IMR-90 (cell line): Measurements from ENCODE around the gene MRPL48. TPM values are rescaled to one million over a fixed set of nuclear protein-coding genes. Genes with fewer than 3 reads are reported as not detected.
"Not testable (repeated sequence)": the region's sequence is repeated elsewhere in the genome, so short reads cannot be mapped to it uniquely, and the experiment has no call there.

Source experiments
- ATAC-seq: fragments of 200-7000 bp; cut with Tn5 transposase; 2 replicates; pipeline ENCODE4 v1.9.1; 2020; ENCODE audit warnings: low read depth, mild to moderate bottlenecking, moderate library complexity
- BruUV-seq: library from RNA; stranded (reverse); fragments of 400-500 nt; replicated peaks from 2 replicates; lab custom pipeline; 2021; lab: Mats Ljungman, UMichigan
- CTCF ChIA-PET: fragments of 300-600 bp; formaldehyde crosslinking; extraction: SDS; loops from one replicate; lab custom pipeline; 2021; ENCODE audit warnings: antibody characterized with exemption; lab: Yijun Ruan, JAX
- POLR2A ChIA-PET: fragments of 300-600 bp; sonication (Branson Sonifier 250); formaldehyde crosslinking; loops from one replicate; lab custom pipeline; 2022; ENCODE audit warnings: antibody characterized with exemption; ENCODE audit not compliant: unreplicated experiment; lab: Charles Lee
- DNase-seq: peaks from one replicate; pipeline ENCODE4 v3.0.0; 2013
- H2AFZ ChIP-seq: replicated peaks from 2 replicates; pipeline ENCODE3; 2013; ENCODE audit warnings: low read length, mild to moderate bottlenecking; ENCODE audit not compliant: poor library complexity
- H2AK5ac ChIP-seq: 2 replicates; pipeline ENCODE4 v1.6.1; 2013; ENCODE audit warnings: low read depth, low read length, inconsistent platforms
- H2AK9ac ChIP-seq: replicated peaks from 2 replicates; pipeline ENCODE3; 2013; ENCODE audit warnings: mild to moderate bottlenecking, low read depth, low read length, moderate library complexity; ENCODE audit not compliant: poor library complexity
- H2BK120ac ChIP-seq: 2 replicates; pipeline ENCODE4 v1.6.1; 2013; ENCODE audit warnings: low read depth, low read length, inconsistent platforms
- H2BK15ac ChIP-seq: 3 replicates; pipeline ENCODE4 v1.6.1; 2013; ENCODE audit warnings: low read depth, low read length, inconsistent platforms
- H2BK20ac ChIP-seq: 2 replicates; pipeline ENCODE4 v1.6.1; 2013; ENCODE audit warnings: low read depth, mild to moderate bottlenecking, inconsistent platforms, low read length, moderate library complexity
- H2BK5ac ChIP-seq: 2 replicates; pipeline ENCODE4 v1.6.1; 2013; ENCODE audit warnings: mild to moderate bottlenecking, low read depth, low read length, inconsistent platforms; ENCODE audit not compliant: poor library complexity, severe bottlenecking
- H3K14ac ChIP-seq: replicated peaks from 2 replicates; pipeline ENCODE4 v1.6.1; 2013; ENCODE audit warnings: low read depth, low read length, inconsistent platforms
- H3K18ac ChIP-seq: 2 replicates; pipeline ENCODE4 v1.6.1; 2013; ENCODE audit warnings: low read depth, low read length, control low read depth
- H3K23ac ChIP-seq: 2 replicates; pipeline ENCODE4 v1.6.1; 2013; ENCODE audit warnings: low read depth, low read length, inconsistent platforms
- H3K27ac ChIP-seq: 2 replicates; pipeline ENCODE4 v1.5.1; 2013; ENCODE audit warnings: mild to moderate bottlenecking, control low read depth, low read length; ENCODE audit not compliant: insufficient read depth
- H3K27me3 ChIP-seq: 2 replicates; pipeline ENCODE4 v1.6.1; 2013; ENCODE audit warnings: low read length; ENCODE audit not compliant: control insufficient read depth, insufficient read depth
- H3K36me3 ChIP-seq: 2 replicates; pipeline ENCODE4 v1.6.1; 2013; ENCODE audit warnings: low read length, mixed read lengths; ENCODE audit not compliant: control insufficient read depth, insufficient read depth
- H3K4ac ChIP-seq: 2 replicates; pipeline ENCODE4 v1.6.1; 2013; ENCODE audit warnings: low read depth, low read length, inconsistent platforms
- H3K4me1 ChIP-seq: 2 replicates; pipeline ENCODE4 v1.6.1; 2013; ENCODE audit warnings: low read length, mixed read lengths; ENCODE audit not compliant: control insufficient read depth, insufficient read depth
- H3K4me2 ChIP-seq: 2 replicates; pipeline ENCODE4 v1.6.1; 2013; ENCODE audit warnings: low read depth, mild to moderate bottlenecking, control low read depth, low read length, moderate library complexity
- H3K4me3 ChIP-seq: 2 replicates; pipeline ENCODE4 v1.5.1; 2013; ENCODE audit warnings: low read depth, mild to moderate bottlenecking, control low read depth, low read length, moderate library complexity; ENCODE audit not compliant: insufficient read depth
- H3K56ac ChIP-seq: 2 replicates; pipeline ENCODE4 v1.6.1; 2013; ENCODE audit warnings: low read length, inconsistent platforms; ENCODE audit not compliant: insufficient read depth; ENCODE audit errors: extremely low read depth
- H3K79me1 ChIP-seq, 2 experiments: 2 replicates each; pipeline ENCODE4 v1.6.1; 2013; ENCODE audit warnings: low read length in 2 of 2, inconsistent platforms in 1 of 2, low read depth in 1 of 2
- H3K9ac ChIP-seq: 2 replicates; pipeline ENCODE4 v1.6.1; 2013; ENCODE audit warnings: low read depth, low read length, control low read depth
- H3K9me1 ChIP-seq: 2 replicates; pipeline ENCODE4 v1.6.1; 2013; ENCODE audit warnings: low read length, inconsistent platforms; ENCODE audit not compliant: insufficient read depth
- H3K9me3 ChIP-seq: 2 replicates; pipeline ENCODE4 v1.6.1; 2013; ENCODE audit warnings: low read length; ENCODE audit not compliant: control insufficient read depth, insufficient read depth
- H4K20me1 ChIP-seq: 2 replicates; pipeline ENCODE4 v1.6.1; 2013; ENCODE audit warnings: low read length, inconsistent platforms; ENCODE audit not compliant: insufficient read depth
- H4K5ac ChIP-seq: 2 replicates; pipeline ENCODE4 v1.6.1; 2013; ENCODE audit warnings: mild to moderate bottlenecking, low read depth, low read length, control low read depth
- H4K8ac ChIP-seq, 2 experiments: 2 replicates each; pipeline ENCODE4 v1.6.1; 2013; ENCODE audit warnings: low read depth in 2 of 2, low read length in 2 of 2, control low read depth in 1 of 2, inconsistent platforms in 1 of 2
- H4K91ac ChIP-seq: 2 replicates; pipeline ENCODE4 v1.6.1; 2013; ENCODE audit warnings: low read depth, low read length, inconsistent platforms; ENCODE audit not compliant: insufficient read depth
- CEBPB ChIP-seq: IDR thresholded peaks from 2 replicates; pipeline ENCODE4 v1.6.1; 2012; ENCODE audit warnings: low read depth, low read length, improper control_type of control experiment
- CHD1 ChIP-seq: IDR thresholded peaks from 2 replicates; pipeline ENCODE4 v1.6.1; 2012; ENCODE audit warnings: low read depth, low read length, improper control_type of control experiment
- MAFK ChIP-seq: IDR thresholded peaks from 2 replicates; pipeline ENCODE4 v1.6.1; 2012; ENCODE audit warnings: low read depth, low read length, improper control_type of control experiment
- MAZ ChIP-seq: IDR thresholded peaks from 2 replicates; pipeline ENCODE4 v1.6.1; 2012; ENCODE audit warnings: low read depth, mild to moderate bottlenecking, low read length, improper control_type of control experiment, moderate library complexity, borderline replicate concordance
- NFE2L2 ChIP-seq: fragments of 150-350 bp; IDR thresholded peaks from 2 replicates; pipeline ENCODE4 v1.6.1; 2016; ENCODE audit warnings: low read depth, mild to moderate bottlenecking, low read length
- RCOR1 ChIP-seq: IDR thresholded peaks from 2 replicates; pipeline ENCODE4 v1.6.1; 2012; ENCODE audit warnings: mild to moderate bottlenecking, low read length, improper control_type of control experiment; ENCODE audit not compliant: insufficient replicate concordance
- SMC3 ChIP-seq: fragments of 150-350 bp; IDR thresholded peaks from 2 replicates; pipeline ENCODE4 v1.6.1; 2016; ENCODE audit warnings: low read depth, mild to moderate bottlenecking, antibody characterized with exemption, low read length, moderate library complexity
- WGBS, 2 experiments: methylation state at CpG; one replicate each; pipeline versions ENCODE4 v1.1.5 to v1.1.7; 2013; ENCODE audit warnings: missing lambda C conversion rate in 2 of 2; ENCODE audit not compliant: insufficient read length in 1 of 2; ENCODE audit errors: extremely low coverage in 2 of 2; 5-methylcytosine and 5-hydroxymethylcytosine counted together
- dilution Hi-C: fragments of 300-500 bp; cut with HindIII; formaldehyde crosslinking; loops from one replicate; pipeline ENCODE4 v1.14.3; 2018; ENCODE audit warnings: low sequenced_read_pairs; ENCODE audit not compliant: unreplicated experiment
- in situ Hi-C: fragments of 300-500 bp; cut with MboI; formaldehyde crosslinking; loops from 3 replicates; pipeline ENCODE4 v1.14.3; 2019; ENCODE audit warnings: low sequenced_read_pairs, inconsistent platforms, mixed read lengths
- intact Hi-C: fragments of 100-400 bp; cut with micrococcal nuclease; formaldehyde crosslinking; loops from 2 replicates; pipeline ENCODE4 v1.10.0; 2022
- polyA plus RNA-seq, 3 experiments: library from polyadenylated mRNA; depleted of rRNA; stranded (reverse); fragments of >200 nt; gene quantifications; 2 replicates each; pipeline ENCODE4 v1.2.3, GENCODE V29; 2012; ENCODE audit warnings: low replicate concordance in 1 of 3
- total RNA-seq: library from RNA; depleted of rRNA; stranded (reverse); fragments of >200 nt; gene quantifications from 2 replicates; pipeline ENCODE4 v1.2.3, GENCODE V29; 2012

Gene MRPL48
- total and polyA plus RNA-seq, 2 of the 4 experiments (the other 2 are of a cell fraction): 24.0 to 29.4 TPM

GRCh38 chr11:73750228-73750627 lies 37.4 kb upstream of the MRPL48 start:
- peaks cover 96% of the 10 kb centered on the region for H4K20me1 ChIP-seq

GRCh38 chr11:73750862-73751261 lies 36.8 kb upstream of the MRPL48 start:
- H3K23ac ChIP-seq, H2AFZ ChIP-seq, POLR2A ChIA-PET, H3K4me2 ChIP-seq, dilution Hi-C loops, H3K4ac ChIP-seq, H2BK15ac ChIP-seq, H2BK20ac ChIP-seq, H2AK9ac ChIP-seq, BruUV-seq, H3K18ac ChIP-seq, H3K56ac ChIP-seq, H2BK5ac ChIP-seq, CTCF ChIA-PET, H3K4me3 ChIP-seq, H4K8ac ChIP-seq, H2BK120ac ChIP-seq, H3K27ac ChIP-seq, H4K91ac ChIP-seq, in situ Hi-C loops, H3K9me3 ChIP-seq, ATAC-seq, H4K5ac ChIP-seq, H3K27me3 ChIP-seq, H3K14ac ChIP-seq, H3K36me3 ChIP-seq, intact Hi-C loops, DNase-seq, H2AK5ac ChIP-seq, H3K4me1 ChIP-seq, H3K9ac ChIP-seq: not testable (repeated sequence)
- Histone ChIP-seq H3K79me1 (peaks cover 10 to 69% of the 10 kb centered on the region in 2 experiments; a peak in 3 of 4 replicates), H4K20me1 (peaks cover 96% of the 10 kb centered on the region), H3K9me1 (peaks cover 14% of the 10 kb centered on the region)
- WGBS, 2 experiments: 100% methylated on average over 2 of the region's 4 CpGs; no CpG with 5 or more reads in 1 of the 2 experiments

More at GRCh38 chr11:73750228-73750627, 37.4 kb upstream of the MRPL48 start:
- H3K79me1 ChIP-seq: peaks cover 10 to 68% of the 10 kb centered on the region in 2 experiments; a peak in 3 of 4 replicates
- H3K4ac ChIP-seq: no peak overlapping the region
- WGBS, 2 experiments: no CpG with 5 or more reads among the region's 5 CpGs
- H3K9me3 ChIP-seq: no peaks in the 10 kb centered on the region
- H2AK9ac ChIP-seq: no peak overlapping the region
- no peak overlapping the region for H4K5ac ChIP-seq
- H3K4me2 ChIP-seq: no peak overlapping the region
- H3K18ac ChIP-seq: no peak overlapping the region
- no peaks in the 10 kb centered on the region for H3K4me1 ChIP-seq
- no peak for DNase-seq
- H2AFZ ChIP-seq: no peak overlapping the region
- no peak overlapping the region for H2BK5ac ChIP-seq
- ChIA-PET CTCF (no interaction called here), POLR2A (no interaction called here)
- peaks cover 4% of the 10 kb centered on the region for H3K36me3 ChIP-seq
- dilution Hi-C loops (no loop called here), in situ Hi-C loops (no loop called here), intact Hi-C loops (no loop called here)
- peaks cover 11% of the 10 kb centered on the region for H3K9me1 ChIP-seq
- no peak for TF ChIP-seq RCOR1
- TF ChIP-seq SMC3: no peak
- TF ChIP-seq CHD1: no peak
- TF ChIP-seq MAZ: no peak
- no peak for TF ChIP-seq CEBPB
- no peak for TF ChIP-seq NFE2L2
- no peak for TF ChIP-seq MAFK
- no peak overlapping the region for H2BK20ac ChIP-seq
- no peaks in the 10 kb centered on the region for H3K27me3 ChIP-seq
- H3K14ac ChIP-seq: no peak overlapping the region
- H2BK120ac ChIP-seq: no peak overlapping the region
- H3K27ac ChIP-seq: no peak overlapping the region
- H2BK15ac ChIP-seq: no peak overlapping the region
- no peak for ATAC-seq
- H3K4me3 ChIP-seq: no peak overlapping the region
- no peak overlapping the region for H4K91ac ChIP-seq
- H3K9ac ChIP-seq: no peak overlapping the region
- H3K56ac ChIP-seq: no peak overlapping the region
- no peak overlapping the region for H3K23ac ChIP-seq
- H2AK5ac ChIP-seq: no peak overlapping the region
- no TSS peak for BruUV-seq
- H4K8ac ChIP-seq: no peak overlapping the region
